ELF-1 (cell line): ENCODE data around the gene MOCOS.

Experiments used
- DNase-seq: peaks from one replicate; pipeline ENCODE4 v3.0.0-alpha.2; 2016; ENCODE audit warnings: low read depth, low spot score

The MOCOS gene

GRCh38 chr18:36302676-36303075 is 115.4 kb downstream of the MOCOS start:
- no peak for DNase-seq

GRCh38 chr18:36303211-36303844 is 116.0 kb downstream of the MOCOS start:
- DNase-seq: no peak

- DNase-seq: no peak
These were observed 117.4 kb downstream of the MOCOS start for GRCh38 chr18:36304723-36305122.

- no peak for DNase-seq
These were observed 118.1 kb downstream of the MOCOS start for GRCh38 chr18:36305375-36305774.

- DNase-seq: no peak
These were observed 120.2 kb downstream of the MOCOS start for GRCh38 chr18:36307513-36307912.

GRCh38 chr18:36308711-36309435 is 121.6 kb downstream of the MOCOS start:
- DNase-seq: no peak

- peak; percentile 65 for DNase-seq
These were observed 122.4 kb downstream of the MOCOS start for GRCh38 chr18:36309436-36310391.

GRCh38 chr18:36311026-36311570 is 123.8 kb downstream of the MOCOS start:
- DNase-seq: no peak

GRCh38 chr18:36312806-36313395 is 125.6 kb downstream of the MOCOS start:
- no peak for DNase-seq

GRCh38 chr18:36314098-36314497 is 126.8 kb downstream of the MOCOS start:
- no peak for DNase-seq

- no peak for DNase-seq
These were observed 127.5 kb downstream of the MOCOS start for GRCh38 chr18:36314754-36315153.

- DNase-seq: no peak
These were observed 128.4 kb downstream of the MOCOS start for GRCh38 chr18:36315736-36316135.

- DNase-seq: no peak
These were observed 128.9 kb downstream of the MOCOS start for GRCh38 chr18:36316246-36316645.
